Calu3 (cell line): ENCODE results near the gene FAM83B. TPM values are rescaled to one million over a fixed set of nuclear protein-coding genes. Genes with fewer than 3 reads are reported as not detected.
"Not testable (repeated sequence)": the region's sequence is repeated elsewhere in the genome, so short reads cannot be mapped to it uniquely, and the experiment has no call there.

ENCODE experiments used
- Bru-seq: library from RNA; stranded (reverse); fragments of 400-500 nt; gene quantifications from one replicate; lab custom pipeline; 2021; lab: Mats Ljungman, UMichigan
- BruChase-seq, 2 experiments: library from RNA; stranded (reverse); fragments of 400-500 nt; gene quantifications; one replicate each; lab custom pipeline; 2021; lab: Mats Ljungman, UMichigan
- BruUV-seq: library from RNA; stranded (reverse); fragments of 400-500 nt; replicated peaks from 2 replicates; lab custom pipeline; 2021; lab: Mats Ljungman, UMichigan
- CTCF ChIA-PET: fragments of 300-600 bp; sonication (Branson Sonifier 250); formaldehyde crosslinking; loops from one replicate; lab custom pipeline; 2022; ENCODE audit warnings: antibody characterized with exemption; lab: Charles Lee
- DNase-seq: peaks from one replicate; pipeline ENCODE4 v3.0.0; 2022
- H3K27ac Mint-ChIP-seq: one replicate; pipeline ENCODE4 v1.8.0; 2022; ENCODE audit warnings: mixed read lengths; ENCODE audit not compliant: unreplicated experiment
- H3K27me3 Mint-ChIP-seq: one replicate; pipeline ENCODE4 v1.8.0; 2022; ENCODE audit warnings: mixed read lengths; ENCODE audit not compliant: unreplicated experiment
- H3K36me3 Mint-ChIP-seq: one replicate; pipeline ENCODE4 v1.8.0; 2022; ENCODE audit warnings: mild to moderate bottlenecking, moderate library complexity, mixed read lengths; ENCODE audit not compliant: insufficient read depth, unreplicated experiment
- H3K4me1 Mint-ChIP-seq: one replicate; pipeline ENCODE4 v1.8.0; 2022; ENCODE audit warnings: mild to moderate bottlenecking, low read depth, mixed read lengths; ENCODE audit not compliant: unreplicated experiment
- H3K4me3 Mint-ChIP-seq: one replicate; pipeline ENCODE4 v1.8.0; 2022; ENCODE audit warnings: mild to moderate bottlenecking, low read depth, moderate library complexity, mixed read lengths; ENCODE audit not compliant: unreplicated experiment
- H3K9me3 Mint-ChIP-seq: one replicate; pipeline ENCODE4 v1.8.0; 2022; ENCODE audit warnings: low read depth, mixed read lengths; ENCODE audit not compliant: unreplicated experiment
- CTCF ChIP-seq: fragments of 200-600 bp; IDR thresholded peaks from one replicate; pipeline ENCODE4 v1.8.0; 2022; ENCODE audit warnings: antibody characterized with exemption; ENCODE audit not compliant: unreplicated experiment
- intact Hi-C: fragments of 100-400 bp; cut with micrococcal nuclease; formaldehyde crosslinking; loops from one replicate; pipeline ENCODE4 v1.10.0; 2022; ENCODE audit not compliant: unreplicated experiment
- long read RNA-seq: library from polyadenylated mRNA; stranded (forward); transcript quantifications from one replicate; pipeline ENCODE4 v2.0.0, GENCODE V29; 2022
- total RNA-seq: library from RNA; stranded (reverse); gene quantifications from 2 replicates; pipeline ENCODE4 v1.2.3, GENCODE V29; 2022

The FAM83B gene
- 22.2 and 24.2 TPM in 2 replicates for total RNA-seq
- Bru-seq, nascent RNA: percentile 86 among the genes with signal in this experiment
- percentile 56 among the genes with signal in this experiment for BruChase-seq, experiment 1, labeled RNA remaining after a 6-hour chase
- BruChase-seq, experiment 2, labeled RNA remaining after a 2-hour chase: percentile 66 among the genes with signal in this experiment
- long read RNA-seq, partial matches to known transcripts: 2 of 6 reads
- long read RNA-seq, other reads (novel, unspliced or antisense): 1 of 6 reads

GRCh38 chr6:54846243-54846856 is at the start of gene FAM83B:
TSS of gene FAM83B (plus strand) at chr6:54846771. CDS start at chr6:54870247, 23,476 bp downstream.
- no peaks in the 10 kb centered on the region for H3K9me3 Mint-ChIP-seq
- no TSS peak for BruUV-seq
- H3K4me1 Mint-ChIP-seq: peaks cover 44% of the 10 kb centered on the region
- CTCF ChIA-PET: interaction anchor here (0.8 to 2.6 kb wide), 2 partner anchors 128 to 590 kb away, joined by 7 to 13 read pairs; no protein-coding TSS in a partner anchor
- intact Hi-C loops: loop anchor here (2.0 to 5.0 kb wide), 2 partner anchors 14 to 44 kb away; no protein-coding TSS in a partner anchor
- DNase-seq: peak; percentile 82
- TF ChIP-seq CTCF: no peak
- peak within 1 kb of the TSS; percentile 78 for H3K27ac Mint-ChIP-seq
- peaks cover 40% of the 10 kb centered on the region for H3K36me3 Mint-ChIP-seq
- H3K27me3 Mint-ChIP-seq: no peaks in the 10 kb centered on the region
- H3K4me3 Mint-ChIP-seq: peak within 1 kb of the TSS; percentile 95

GRCh38 chr6:54796918-54797317 is 49.7 kb upstream of the FAM83B start:
- H3K4me1 Mint-ChIP-seq, CTCF ChIA-PET, H3K27me3 Mint-ChIP-seq, intact Hi-C loops, H3K4me3 Mint-ChIP-seq, H3K9me3 Mint-ChIP-seq, H3K27ac Mint-ChIP-seq, DNase-seq, BruUV-seq, H3K36me3 Mint-ChIP-seq: not testable (repeated sequence)

- Mint-ChIP-seq H3K36me3 (peaks cover 8% of the 10 kb centered on the region), H3K9me3 (peaks cover 2% of the 10 kb centered on the region), H3K27me3 (no peaks in the 10 kb centered on the region), H3K4me3 (peak overlapping the region; percentile 17), H3K4me1 (peaks cover 21% of the 10 kb centered on the region), H3K27ac (peak overlapping the region; percentile 36)
- CTCF ChIA-PET: interaction anchor here (0.6 kb wide), 1 partner anchor 1047 kb away, joined by 3 read pairs; no protein-coding TSS in a partner anchor
- BruUV-seq: no TSS peak
- no peak for TF ChIP-seq CTCF
- no peak for DNase-seq
- intact Hi-C loops: loop anchor here (5.0 kb wide), 1 partner anchor 47 kb away; the partner anchor contains the start of gene FAM83B
Observed at GRCh38 chr6:54800050-54800600, 46.4 kb upstream of the FAM83B start.

GRCh38 chr6:54801244-54801643 is 45.3 kb upstream of the FAM83B start:
- intact Hi-C loops: loop anchor here (5.0 kb wide), 1 partner anchor 46 kb away; the partner anchor contains the start of gene FAM83B
- H3K4me3 Mint-ChIP-seq: peak overlapping the region; percentile 55
- peak overlapping the region; percentile 92 for H3K27ac Mint-ChIP-seq
- H3K9me3 Mint-ChIP-seq: no peaks in the 10 kb centered on the region
- peaks cover 28% of the 10 kb centered on the region for H3K4me1 Mint-ChIP-seq
- TSS peak; percentile 86 for BruUV-seq
- H3K27me3 Mint-ChIP-seq: no peaks in the 10 kb centered on the region
- TF ChIP-seq CTCF: no peak
- DNase-seq: no peak
- H3K36me3 Mint-ChIP-seq: peaks cover 8% of the 10 kb centered on the region
- CTCF ChIA-PET: interaction anchor here (0.8 to 1.7 kb wide), 4 partner anchors 43 to 102 kb away, joined by 3 to 13 read pairs (median 3); no protein-coding TSS in a partner anchor
